ENCODE measurements around the gene KRT40. TPM values are rescaled to one million over a fixed set of nuclear protein-coding genes. Genes with fewer than 3 reads are reported as not detected.

The KRT40 gene
- total and polyA plus RNA-seq, 2 donors (not counting 3 experiments of a cell fraction or from before 2014, with no cell fraction given) = not detected

GRCh38 chr17:40951011-40951622 lies 33.0 kb downstream of the KRT40 start:
- ChIA-PET CTCF (no interaction called here), POLR2A (no interaction called here)
- Histone ChIP-seq H3K79me2 (ENCODE audit: control insufficient read depth, insufficient read depth, low read length) (no peaks in the 10 kb centered on the region), H3K9me3 (replicated peaks; ENCODE audit: control insufficient read depth, insufficient read depth, low read length) (no peaks in the 10 kb centered on the region), H3K27ac (ENCODE audit: insufficient read depth, low read depth, low read length) (no peak overlapping the region), H3K4me3 (replicated peaks in 1 of 3; ENCODE audit: insufficient read depth in 1 of 3, low read depth in 1 of 3, low read length in 3 of 3) (no peak overlapping the region), H3K4me1 (ENCODE audit: control insufficient read depth, extremely low read depth, insufficient read depth, low read length) (no peaks in the 10 kb centered on the region), H3K36me3 (ENCODE audit: control insufficient read depth in 2 of 2, extremely low read depth in 1 of 2, insufficient read depth in 2 of 2, low read length in 2 of 2) (no peaks in the 10 kb centered on the region), H3K27me3 (ENCODE audit: control insufficient read depth in 2 of 2, insufficient read depth in 2 of 2, low read length in 2 of 2) (peaks cover 13 to 15% of the 10 kb centered on the region in 2 experiments), H2AFZ (ENCODE audit: low read depth, low read length) (no peak overlapping the region), H3K4me2 (ENCODE audit: insufficient read depth, low read length) (no peak overlapping the region), H3K9ac (replicated peaks; ENCODE audit: extremely low read depth, insufficient read depth, low read length) (no peak overlapping the region), H3K9me1 (replicated peaks; ENCODE audit: control insufficient read depth, extremely low read depth, insufficient read depth, low read length) (no peaks in the 10 kb centered on the region), H4K20me1 (replicated peaks; ENCODE audit: control insufficient read depth, extremely low read depth, insufficient read depth, low read length) (no peaks in the 10 kb centered on the region)
- dilution Hi-C loops (cut with MboI; ENCODE audit: extremely low pct_ligation_motif_present, low sequenced_read_pairs) (no loop called here), intact Hi-C loops (cut with micrococcal nuclease) (no loop called here)
- FAIRE-seq = no peak
- no TSS peak for BruUV-seq (replicated peaks)
- DNase-seq (ENCODE audit: low read depth, low spot score) = no peak
- TF ChIP-seq MYC (IDR thresholded peaks at IDR 0.05; ENCODE audit: low read depth, low read length) (no peak), GATA2 (IDR thresholded peaks at IDR 0.05; ENCODE audit: insufficient read depth, insufficient read length, low read depth, low read length) (no peak)

GRCh38 chr17:40950176-40950575 lies 34.0 kb downstream of the KRT40 start:
- Histone ChIP-seq H3K9ac (replicated peaks; ENCODE audit: extremely low read depth, insufficient read depth, low read length) (no peak overlapping the region), H2AFZ (ENCODE audit: low read depth, low read length) (no peak overlapping the region), H3K27ac (ENCODE audit: insufficient read depth, low read depth, low read length) (no peak overlapping the region), H4K20me1 (replicated peaks; ENCODE audit: control insufficient read depth, extremely low read depth, insufficient read depth, low read length) (no peaks in the 10 kb centered on the region), H3K79me2 (ENCODE audit: control insufficient read depth, insufficient read depth, low read length) (no peaks in the 10 kb centered on the region), H3K4me2 (ENCODE audit: insufficient read depth, low read length) (no peak overlapping the region), H3K36me3 (ENCODE audit: control insufficient read depth in 2 of 2, extremely low read depth in 1 of 2, insufficient read depth in 2 of 2, low read length in 2 of 2) (no peaks in the 10 kb centered on the region), H3K4me1 (ENCODE audit: control insufficient read depth, extremely low read depth, insufficient read depth, low read length) (no peaks in the 10 kb centered on the region), H3K27me3 (ENCODE audit: control insufficient read depth in 2 of 2, insufficient read depth in 2 of 2, low read length in 2 of 2) (peaks cover 13 to 15% of the 10 kb centered on the region in 2 experiments), H3K9me3 (replicated peaks; ENCODE audit: control insufficient read depth, insufficient read depth, low read length) (no peaks in the 10 kb centered on the region), H3K9me1 (replicated peaks; ENCODE audit: control insufficient read depth, extremely low read depth, insufficient read depth, low read length) (no peaks in the 10 kb centered on the region), H3K4me3 (replicated peaks in 1 of 3; ENCODE audit: insufficient read depth in 1 of 3, low read depth in 1 of 3, low read length in 3 of 3) (no peak overlapping the region)
- no peak for TF ChIP-seq MAX (IDR thresholded peaks at IDR 0.05; ENCODE audit: insufficient read depth, insufficient read length)
- TF ChIP-seq MYC (IDR thresholded peaks at IDR 0.05; ENCODE audit: low read depth, low read length) = no peak
- TF ChIP-seq POLR2AphosphoS5 (IDR thresholded peaks at IDR 0.05; ENCODE audit: insufficient read depth, low read depth, low read length) = no peak
- intact Hi-C loops (cut with micrococcal nuclease) = no loop called here
- no TSS peak for BruUV-seq (replicated peaks)
- POLR2A ChIA-PET = interaction anchor here (0.6 kb wide), 1 partner anchor 729 kb away, joined by 5 read pairs; no protein-coding TSS in a partner anchor
- FAIRE-seq = no peak
- CTCF ChIA-PET = interaction anchor here (1.3 kb wide), 1 partner anchor 9 kb away, joined by 3 read pairs; no protein-coding TSS in a partner anchor
- dilution Hi-C loops (cut with MboI; ENCODE audit: extremely low pct_ligation_motif_present, low sequenced_read_pairs) = no loop called here
- no peak for DNase-seq (ENCODE audit: low read depth, low spot score)
